CD4-positive, CD25-positive, alpha-beta regulatory T cell (primary cell): ENCODE results near the gene SSX2B. TPM values are rescaled to one million over a fixed set of nuclear protein-coding genes. Genes with fewer than 3 reads are reported as not detected.
"Not testable (repeated sequence)": the region's sequence is repeated elsewhere in the genome, so short reads cannot be mapped to it uniquely, and the experiment has no call there.

Source experiments
- ATAC-seq, 2 donors: fragments of 150-1000 bp; cut with Tn5 transposase; one replicate each; pipeline ENCODE4 v1.10.0; 2021; ENCODE audit warnings: low read depth in 2 of 2, moderate number of reproducible peaks in 2 of 2, moderate library complexity in 1 of 2
- DNase-seq, 3 donors: peaks; one replicate each; pipeline versions ENCODE4 v3.0.0 to v3.0.0-alpha.2; 2012 to 2022; ENCODE audit warnings: mixed read lengths in 1 of 3
- H3K27ac ChIP-seq: one replicate; pipeline ENCODE4 v1.7.0; 2013; ENCODE audit warnings: mild to moderate bottlenecking, low read length; ENCODE audit not compliant: insufficient read depth, poor library complexity, severe bottlenecking
- H3K27me3 ChIP-seq: one replicate; pipeline ENCODE4 v1.7.0; 2013; ENCODE audit warnings: low read length; ENCODE audit not compliant: control insufficient read depth, insufficient read depth
- H3K36me3 ChIP-seq: one replicate; pipeline ENCODE4 v1.7.0; 2013; ENCODE audit warnings: mild to moderate bottlenecking, low read length, moderate library complexity; ENCODE audit not compliant: control insufficient read depth, insufficient read depth
- H3K4me1 ChIP-seq: 2 replicates; pipeline ENCODE4 v1.7.0; 2013; ENCODE audit warnings: mild to moderate bottlenecking, low read length; ENCODE audit not compliant: insufficient read depth, control insufficient read depth, poor library complexity, severe bottlenecking
- H3K4me3 ChIP-seq: one replicate; pipeline ENCODE4 v1.7.0; 2013; ENCODE audit warnings: low read depth, mild to moderate bottlenecking, low read length, moderate library complexity
- H3K9me3 ChIP-seq, 2 experiments: 1 replicate in 1 of 2; 2 replicates in 1 of 2; pipeline ENCODE4 v1.7.0; 2013; ENCODE audit warnings: low read length in 2 of 2, mild to moderate bottlenecking in 1 of 2, moderate library complexity in 1 of 2; ENCODE audit not compliant: control insufficient read depth in 2 of 2
- H3K27ac Mint-ChIP-seq, 3 donors: one replicate each; pipeline ENCODE4 v1.8.0; 2020 to 2022; ENCODE audit warnings: mild to moderate bottlenecking in 3 of 3, mixed read lengths in 3 of 3, moderate library complexity in 2 of 3
- H3K27me3 Mint-ChIP-seq: one replicate; pipeline ENCODE4 v1.8.0; 2022; ENCODE audit warnings: mild to moderate bottlenecking, mixed read lengths
- H3K36me3 Mint-ChIP-seq: one replicate; pipeline ENCODE4 v1.8.0; 2020; ENCODE audit warnings: mixed read lengths
- H3K4me1 Mint-ChIP-seq, 4 donors: one replicate each; pipeline ENCODE4 v1.8.0; 2020 to 2022; ENCODE audit warnings: mixed read lengths in 4 of 4, mild to moderate bottlenecking in 1 of 4
- H3K4me3 Mint-ChIP-seq, 4 donors: one replicate each; pipeline ENCODE4 v1.8.0; 2020 to 2022; ENCODE audit warnings: mild to moderate bottlenecking in 4 of 4, mixed read lengths in 4 of 4, moderate library complexity in 3 of 4
- H3K9me3 Mint-ChIP-seq, 7 donors: one replicate each; pipeline ENCODE4 v1.8.0; 2020 to 2022; ENCODE audit warnings: mixed read lengths in 7 of 7, mild to moderate bottlenecking in 3 of 7, moderate library complexity in 2 of 7
- polyA plus RNA-seq, 4 donors: library from polyadenylated mRNA; unstranded; fragments of 300-500 nt; fragmentation: Illumina TruSeq; gene quantifications; one replicate each; pipeline ENCODE4 v1.2.3, GENCODE V29; 2021
- total RNA-seq: library from RNA; stranded (reverse); gene quantifications from one replicate; pipeline ENCODE4 v1.2.3, GENCODE V29; 2022

Gene SSX2B, protein sequence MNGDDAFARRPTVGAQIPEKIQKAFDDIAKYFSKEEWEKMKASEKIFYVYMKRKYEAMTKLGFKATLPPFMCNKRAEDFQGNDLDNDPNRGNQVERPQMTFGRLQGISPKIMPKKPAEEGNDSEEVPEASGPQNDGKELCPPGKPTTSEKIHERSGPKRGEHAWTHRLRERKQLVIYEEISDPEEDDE
- total RNA-seq: not detected
- polyA plus RNA-seq: not detected

DNA sequence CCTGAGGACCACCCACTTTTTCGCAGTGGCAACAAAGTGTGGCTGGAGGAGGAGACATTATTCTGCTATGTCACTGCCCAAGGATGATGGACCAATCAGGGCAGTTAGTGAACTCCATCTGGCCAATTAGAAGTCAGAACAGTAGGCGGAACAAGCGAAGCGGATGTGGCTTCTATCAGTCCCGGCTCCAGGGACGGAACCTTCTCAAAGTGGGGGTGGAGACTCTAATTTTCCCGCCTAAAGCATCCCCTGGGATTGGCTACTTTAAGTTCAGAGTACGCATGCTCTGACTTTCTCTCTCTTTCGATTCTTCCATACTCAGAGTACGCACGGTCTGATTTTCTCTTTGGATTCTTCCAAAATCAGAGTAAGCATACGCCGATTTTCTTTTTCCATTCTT lies at the start of gene SSX2B:
Gene SSX2B (plus strand): TSS at position 301 of the 400 bp plus-strand sequence. CDS start 1,429 bp downstream, outside the sequence.
- not testable (repeated sequence) for H3K4me3 ChIP-seq, H3K27ac ChIP-seq, H3K27me3 ChIP-seq, H3K4me1 ChIP-seq, H3K9me3 Mint-ChIP-seq, H3K36me3 Mint-ChIP-seq, H3K27ac Mint-ChIP-seq, H3K4me1 Mint-ChIP-seq, ATAC-seq, H3K27me3 Mint-ChIP-seq, DNase-seq, H3K9me3 ChIP-seq, H3K36me3 ChIP-seq, H3K4me3 Mint-ChIP-seq

DNA sequence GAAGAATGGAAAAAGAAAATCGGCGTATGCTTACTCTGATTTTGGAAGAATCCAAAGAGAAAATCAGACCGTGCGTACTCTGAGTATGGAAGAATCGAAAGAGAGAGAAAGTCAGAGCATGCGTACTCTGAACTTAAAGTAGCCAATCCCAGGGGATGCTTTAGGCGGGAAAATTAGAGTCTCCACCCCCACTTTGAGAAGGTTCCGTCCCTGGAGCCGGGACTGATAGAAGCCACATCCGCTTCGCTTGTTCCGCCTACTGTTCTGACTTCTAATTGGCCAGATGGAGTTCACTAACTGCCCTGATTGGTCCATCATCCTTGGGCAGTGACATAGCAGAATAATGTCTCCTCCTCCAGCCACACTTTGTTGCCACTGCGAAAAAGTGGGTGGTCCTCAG lies 44.0 kb upstream of the SSX2B start, which contains the start of gene SSX2:
Gene SSX2 (minus strand): TSS at position 101 of the 400 bp plus-strand sequence. CDS start 1,429 bp downstream, outside the sequence.
- H3K27me3 Mint-ChIP-seq, H3K9me3 Mint-ChIP-seq, H3K4me3 Mint-ChIP-seq, H3K4me1 ChIP-seq, H3K36me3 ChIP-seq, H3K27ac ChIP-seq, H3K27ac Mint-ChIP-seq, H3K4me3 ChIP-seq, ATAC-seq, H3K27me3 ChIP-seq, H3K9me3 ChIP-seq, H3K4me1 Mint-ChIP-seq, DNase-seq, H3K36me3 Mint-ChIP-seq: not testable (repeated sequence)

DNA sequence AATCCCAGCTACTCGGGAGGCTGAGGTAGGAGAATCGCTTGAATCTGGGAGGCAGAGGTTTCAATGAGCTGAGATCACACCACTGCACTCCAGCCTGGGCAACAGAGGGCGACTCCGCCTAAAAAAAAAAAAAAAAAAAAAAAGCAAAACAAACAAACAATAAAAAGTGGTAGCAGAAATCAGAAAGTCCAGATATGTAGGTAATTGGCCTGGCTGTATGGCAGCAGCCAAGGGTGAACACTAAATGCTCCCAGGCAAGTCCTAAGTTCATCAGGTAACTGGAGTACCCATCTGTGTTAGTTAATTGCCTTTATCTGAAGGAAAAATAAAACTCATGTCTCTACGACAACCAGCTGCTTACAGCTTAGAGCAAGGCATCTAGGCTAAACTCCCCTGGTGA lies 14.9 kb downstream of the SSX2B start:
- not testable (repeated sequence) for H3K4me3 Mint-ChIP-seq, H3K27me3 Mint-ChIP-seq, H3K27me3 ChIP-seq, H3K4me1 ChIP-seq, H3K4me3 ChIP-seq, ATAC-seq, H3K27ac Mint-ChIP-seq, H3K27ac ChIP-seq, H3K36me3 ChIP-seq, H3K9me3 ChIP-seq, H3K9me3 Mint-ChIP-seq, DNase-seq, H3K36me3 Mint-ChIP-seq, H3K4me1 Mint-ChIP-seq

GRCh38 chrX:52773504-52773903 lies 22.5 kb downstream of the SSX2B start:
- not testable (repeated sequence) for ATAC-seq, H3K36me3 ChIP-seq

GRCh38 chrX:52797327-52797726 lies 46.3 kb downstream of the SSX2B start, which contains the start of gene SPANXN5:
Gene SPANXN5 (minus strand): TSS chrX:52797427. CDS start chrX:52797348, 79 bp downstream.
- not testable (repeated sequence) for H3K27me3 ChIP-seq, H3K9me3 Mint-ChIP-seq, DNase-seq

More at GRCh38 chrX:52773504-52773903, 22.5 kb downstream of the SSX2B start:
- H3K4me1 ChIP-seq, H3K36me3 Mint-ChIP-seq, H3K4me3 Mint-ChIP-seq, H3K9me3 ChIP-seq, H3K27ac ChIP-seq, H3K4me1 Mint-ChIP-seq, H3K27me3 ChIP-seq, H3K9me3 Mint-ChIP-seq, DNase-seq, H3K4me3 ChIP-seq, H3K27me3 Mint-ChIP-seq, H3K27ac Mint-ChIP-seq: not testable (repeated sequence)

DNA sequence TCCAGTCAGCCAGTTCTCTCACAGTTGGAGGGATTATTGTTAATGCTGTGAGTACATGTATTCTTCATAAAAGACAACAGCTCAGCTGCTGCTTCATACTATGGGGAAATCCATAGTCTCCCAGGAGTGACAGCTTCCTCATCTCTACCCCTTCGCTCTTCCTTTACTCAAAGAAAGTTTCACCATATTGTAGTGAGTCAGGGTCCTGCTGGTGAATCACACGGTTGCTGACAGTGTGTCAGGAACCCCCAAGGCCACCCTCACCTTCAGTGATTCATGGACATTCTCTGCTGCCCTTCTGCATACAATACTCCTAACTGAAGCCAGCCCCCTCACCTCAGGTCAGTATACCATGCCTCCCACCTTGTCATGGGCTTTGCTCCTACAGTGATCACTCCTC lies 53.8 kb downstream of the SSX2B start:
- H3K27me3 ChIP-seq, H3K9me3 ChIP-seq, H3K36me3 ChIP-seq, H3K4me1 ChIP-seq, H3K27ac ChIP-seq, H3K4me3 ChIP-seq, H3K27me3 Mint-ChIP-seq, H3K4me1 Mint-ChIP-seq, H3K27ac Mint-ChIP-seq, DNase-seq, H3K36me3 Mint-ChIP-seq, ATAC-seq, H3K4me3 Mint-ChIP-seq, H3K9me3 Mint-ChIP-seq: not testable (repeated sequence)

More at GRCh38 chrX:52797327-52797726, 46.3 kb downstream of the SSX2B start, which contains the start of gene SPANXN5:
- not testable (repeated sequence) for H3K9me3 ChIP-seq, H3K36me3 ChIP-seq, H3K4me3 ChIP-seq, H3K36me3 Mint-ChIP-seq, H3K27ac ChIP-seq, H3K4me1 Mint-ChIP-seq, H3K4me3 Mint-ChIP-seq, H3K4me1 ChIP-seq, ATAC-seq, H3K27me3 Mint-ChIP-seq
- H3K27ac Mint-ChIP-seq: peak within 1 kb of the TSS in 1 of 3 donors; percentile 64

Other genes starting within 250 kb of the SSX2B start
- not detected for gene XAGE1B, start 234.2 kb upstream of the SSX2B start, total RNA-seq
- not detected for gene XAGE1B, start 234.2 kb upstream of the SSX2B start, polyA plus RNA-seq
- gene SSX7, start 96.4 kb upstream of the SSX2B start, total RNA-seq: not detected
- not detected for gene SSX7, start 96.4 kb upstream of the SSX2B start, polyA plus RNA-seq
- gene SSX2, start 44.1 kb upstream of the SSX2B start, total RNA-seq: not detected
- not detected for gene SSX2, start 44.1 kb upstream of the SSX2B start, polyA plus RNA-seq
- not detected for gene SPANXN5, start 46.2 kb downstream of the SSX2B start, total RNA-seq
- not detected for gene SPANXN5, start 46.2 kb downstream of the SSX2B start, polyA plus RNA-seq
- gene XAGE5, start 60.0 kb downstream of the SSX2B start, total RNA-seq: not detected
- gene XAGE5, start 60.0 kb downstream of the SSX2B start, polyA plus RNA-seq: not detected
- gene XAGE3, start 116.8 kb downstream of the SSX2B start, total RNA-seq: not detected
- gene XAGE3, start 116.8 kb downstream of the SSX2B start, polyA plus RNA-seq: not detected
- 10.0 TPM for gene FAM156B, start 146.1 kb downstream of the SSX2B start, total RNA-seq
- 1 to 10 TPM; 4.5 to 6.3 (median 5.2) TPM for gene FAM156B, start 146.1 kb downstream of the SSX2B start, polyA plus RNA-seq
- 20.0 TPM for gene FAM156A, start 207.3 kb downstream of the SSX2B start, total RNA-seq
- 1 to 10 TPM; 3.3 to 7.0 (median 3.6) TPM for gene FAM156A, start 207.3 kb downstream of the SSX2B start, polyA plus RNA-seq